ENCODE data around the gene MIEN1. TPM values are rescaled to one million over a fixed set of nuclear protein-coding genes. Genes with fewer than 3 reads are reported as not detected.

The MIEN1 gene
- total RNA-seq, 1 donor from 2014 or later = 97.0 TPM

DNA sequence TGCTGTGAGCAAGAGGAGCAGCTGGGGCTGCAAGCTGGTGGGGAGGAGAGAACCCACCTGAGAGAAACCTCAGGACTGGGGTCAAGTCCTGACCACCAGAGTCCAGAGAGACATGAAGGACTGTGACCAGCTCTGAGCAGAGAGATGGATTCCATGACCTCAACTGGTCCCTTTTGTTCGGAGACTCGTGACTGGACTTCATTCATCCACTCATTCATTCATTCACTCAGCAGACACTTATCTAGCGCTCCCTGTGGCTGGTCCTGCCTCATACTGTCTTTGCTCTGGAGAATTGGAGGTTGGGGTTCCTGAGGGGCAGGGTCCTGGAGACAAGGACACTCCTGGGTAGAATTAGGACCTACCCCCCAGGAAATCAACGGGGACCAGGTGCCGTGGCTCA lies 26.4 kb downstream of the MIEN1 start:
- Histone ChIP-seq H3K27me3 (ENCODE audit: control insufficient read depth, insufficient read depth, low read length) (no peaks in the 10 kb centered on the region), H3K4me3 (ENCODE audit: low read depth, low read length) (no peak overlapping the region), H3K36me3 (ENCODE audit: control insufficient read depth, insufficient read depth, low read length) (peaks cover 2% of the 10 kb centered on the region)
- TF ChIP-seq CTCF (IDR thresholded peaks at IDR 0.05; ENCODE audit: insufficient read depth, low read length, poor library complexity, severe bottlenecking) = no peak
- no peak for DNase-seq (ENCODE audit: low read depth)

DNA sequence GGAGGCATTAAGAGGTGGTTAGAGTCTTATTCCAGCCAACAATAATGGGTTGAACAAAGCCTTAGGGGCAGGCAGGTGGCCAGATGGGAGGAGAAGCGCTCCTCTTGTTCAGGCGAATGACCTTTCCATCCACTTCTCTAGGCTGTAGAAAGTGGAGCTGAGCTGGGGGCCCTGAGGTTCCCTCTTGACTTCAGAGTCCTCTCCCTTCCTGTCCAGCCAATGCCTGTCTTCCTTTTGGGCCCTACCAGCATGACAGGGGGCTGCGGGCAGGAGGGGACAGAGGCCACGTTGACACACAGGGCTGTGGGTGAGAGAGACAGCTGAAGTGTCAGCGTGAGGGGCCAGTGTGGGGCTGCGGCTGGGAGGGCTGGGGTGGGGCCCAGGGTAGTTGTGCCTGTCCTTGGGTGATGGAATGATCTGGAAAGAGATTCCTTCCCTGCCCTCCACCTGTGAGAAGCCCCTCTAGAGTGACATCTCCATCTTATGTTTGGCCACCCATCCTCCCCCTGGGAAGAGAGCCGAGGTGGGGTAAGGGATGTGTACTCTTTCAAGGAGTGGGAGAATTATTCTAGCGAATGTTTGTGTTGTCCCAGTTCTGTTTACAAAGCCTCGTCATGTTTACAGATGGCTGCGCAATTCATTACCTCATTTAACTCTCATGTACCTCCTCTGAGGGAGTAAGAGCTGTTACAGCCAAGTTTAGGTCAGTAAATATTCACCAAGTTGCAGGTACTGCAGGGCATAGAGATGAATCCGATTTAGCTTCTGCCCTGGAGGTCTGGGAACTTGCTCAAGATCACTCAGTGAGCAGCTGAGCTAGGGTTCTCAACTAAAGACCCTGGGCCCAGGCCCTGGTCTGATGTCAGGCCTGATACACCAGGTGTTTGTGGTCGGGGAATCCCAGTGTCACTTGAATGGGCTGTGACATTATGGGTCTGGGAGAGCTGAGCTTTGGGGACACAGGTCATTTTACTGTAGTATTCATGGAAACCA lies 27.1 kb downstream of the MIEN1 start:
- TF ChIP-seq CTCF (IDR thresholded peaks at IDR 0.05; ENCODE audit: insufficient read depth, low read length, poor library complexity, severe bottlenecking) = no peak
- Histone ChIP-seq H3K36me3 (ENCODE audit: control insufficient read depth, insufficient read depth, low read length) (no peaks in the 10 kb centered on the region), H3K27me3 (ENCODE audit: control insufficient read depth, insufficient read depth, low read length) (no peaks in the 10 kb centered on the region), H3K4me3 (ENCODE audit: low read depth, low read length) (no peak overlapping the region)
- DNase-seq (ENCODE audit: low read depth) = no peak

GRCh38 chr17:39701784-39702422 lies 28.4 kb downstream of the MIEN1 start:
- Histone ChIP-seq H3K4me3 (ENCODE audit: low read depth, low read length) (peak overlapping the region; percentile 73), H3K36me3 (ENCODE audit: control insufficient read depth, insufficient read depth, low read length) (no peaks in the 10 kb centered on the region), H3K27me3 (ENCODE audit: control insufficient read depth, insufficient read depth, low read length) (no peaks in the 10 kb centered on the region)
- no peak for TF ChIP-seq CTCF (IDR thresholded peaks at IDR 0.05; ENCODE audit: insufficient read depth, low read length, poor library complexity, severe bottlenecking)
- no peak for DNase-seq (ENCODE audit: low read depth)

DNA sequence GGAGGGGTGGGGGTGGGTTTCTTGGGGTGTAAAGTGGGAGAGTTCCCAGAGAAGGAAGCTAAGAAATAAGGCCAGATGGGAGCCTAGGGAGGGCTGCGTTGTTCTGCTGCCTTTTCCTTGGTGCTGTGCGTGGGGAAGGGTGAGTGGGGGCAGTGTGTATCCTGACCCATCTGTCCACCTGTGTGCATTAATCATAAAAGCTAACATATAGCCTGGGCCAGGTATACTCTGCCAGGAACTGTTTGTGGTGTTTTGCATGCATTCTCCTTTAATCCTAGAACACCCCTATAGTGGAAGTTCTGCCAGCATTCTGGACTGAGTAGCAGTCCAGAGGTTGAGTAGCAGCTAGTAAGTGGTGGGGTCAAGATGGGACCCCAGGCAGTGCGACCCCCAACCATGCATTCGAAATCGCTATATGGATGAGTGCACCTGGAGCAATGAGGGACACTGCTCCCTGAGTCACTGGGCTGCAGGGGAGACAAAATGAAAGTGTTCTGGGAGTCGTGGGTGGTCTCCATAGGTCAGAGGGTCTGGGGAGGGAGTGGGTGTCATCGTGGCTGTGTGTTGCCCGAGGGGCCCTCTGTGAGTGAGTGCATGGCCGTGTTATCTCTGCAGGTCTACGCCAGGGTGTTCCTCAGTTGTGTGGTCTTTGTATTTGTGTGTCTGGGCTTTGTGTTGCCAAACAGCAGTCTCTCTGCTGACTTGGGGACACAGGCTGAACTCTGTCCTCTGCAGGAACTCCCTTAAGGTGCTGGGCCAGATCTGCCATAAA lies 29.1 kb downstream of the MIEN1 start:
- H3K4me3 ChIP-seq (ENCODE audit: low read depth, low read length) = peak overlapping the region; percentile 73
- TF ChIP-seq CTCF (IDR thresholded peaks at IDR 0.05; ENCODE audit: insufficient read depth, low read length, poor library complexity, severe bottlenecking) = no peak
- no peaks in the 10 kb centered on the region for H3K27me3 ChIP-seq (ENCODE audit: control insufficient read depth, insufficient read depth, low read length)
- no peaks in the 10 kb centered on the region for H3K36me3 ChIP-seq (ENCODE audit: control insufficient read depth, insufficient read depth, low read length)
- DNase-seq (ENCODE audit: low read depth) = no peak

DNA sequence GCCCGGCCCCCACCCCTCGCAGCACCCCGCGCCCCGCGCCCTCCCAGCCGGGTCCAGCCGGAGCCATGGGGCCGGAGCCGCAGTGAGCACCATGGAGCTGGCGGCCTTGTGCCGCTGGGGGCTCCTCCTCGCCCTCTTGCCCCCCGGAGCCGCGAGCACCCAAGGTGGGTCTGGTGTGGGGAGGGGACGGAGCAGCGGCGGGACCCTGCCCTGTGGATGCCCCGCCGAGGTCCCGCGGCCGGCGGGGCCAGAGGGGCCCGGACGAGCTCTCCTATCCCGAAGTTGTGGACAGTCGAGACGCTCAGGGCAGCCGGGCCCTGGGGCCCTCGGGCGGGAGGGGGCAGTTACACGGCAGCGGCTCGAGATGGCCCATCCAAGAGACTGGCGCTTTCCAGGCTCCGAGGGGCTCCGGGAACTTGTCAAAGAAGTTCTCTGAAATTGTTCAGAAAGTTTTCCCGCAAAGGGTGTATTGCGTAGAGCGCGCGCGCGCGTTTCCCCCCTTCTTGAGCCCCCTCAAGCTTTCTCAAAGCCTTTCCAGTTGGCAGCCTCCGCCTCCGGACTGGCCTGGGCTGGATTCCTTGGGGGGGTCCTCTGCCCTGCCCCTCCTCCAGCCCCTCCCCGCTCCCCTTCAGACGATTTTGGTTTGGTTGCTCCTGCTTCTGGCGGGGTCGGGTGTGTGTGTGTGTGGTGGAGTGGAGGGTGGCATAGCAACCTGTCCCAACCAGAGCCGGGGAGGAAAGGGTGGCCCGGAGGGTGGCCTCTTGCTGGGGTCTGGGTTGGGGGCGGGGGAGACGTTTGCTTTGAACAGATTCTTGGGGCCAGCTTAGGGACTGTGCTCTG lies 30.0 kb downstream of the MIEN1 start:
- Histone ChIP-seq H3K27me3 (ENCODE audit: control insufficient read depth, insufficient read depth, low read length) (no peaks in the 10 kb centered on the region), H3K36me3 (ENCODE audit: control insufficient read depth, insufficient read depth, low read length) (no peaks in the 10 kb centered on the region), H3K4me3 (ENCODE audit: low read depth, low read length) (peak overlapping the region; percentile 73)
- no peak for DNase-seq (ENCODE audit: low read depth)
- TF ChIP-seq CTCF (IDR thresholded peaks at IDR 0.05; ENCODE audit: insufficient read depth, low read length, poor library complexity, severe bottlenecking) = no peak

Measured in kidney epithelial cell (primary cell).